GM12874 (cell line): ENCODE results near the gene CCR7.

ENCODE experiments used
- TF ChIP-seq, protein P1 (sequence below): IDR thresholded peaks from 2 replicates; pipeline ENCODE4 v1.5.1; 2011; ENCODE audit warnings: low read depth, mild to moderate bottlenecking, control low read depth, low read length, moderate library complexity; ENCODE audit not compliant: insufficient read depth

CCR7 gene

DNA sequence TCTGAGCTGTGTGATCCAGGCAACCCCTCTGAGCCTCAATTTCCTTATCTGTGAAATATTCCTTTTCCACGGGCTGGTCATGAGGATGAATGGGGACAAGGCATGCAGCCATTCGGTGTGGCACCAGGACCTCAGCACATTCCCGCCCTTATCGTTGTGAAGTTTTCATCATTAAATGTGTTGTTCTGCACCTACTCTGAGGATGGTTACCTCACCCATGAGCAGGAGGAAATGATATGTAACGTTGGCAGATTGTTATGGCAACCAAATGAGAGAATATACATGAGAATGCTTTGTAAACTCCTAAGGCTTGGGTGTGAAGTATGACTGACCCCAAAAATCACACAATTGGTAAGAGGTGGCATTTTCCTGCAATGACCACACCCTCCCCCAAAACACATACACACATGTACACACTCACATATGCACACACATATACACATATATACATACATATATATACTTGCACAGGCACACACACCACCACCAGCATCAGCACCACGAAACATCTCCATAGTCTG, 42.8 kb upstream of the CCR7 start:
- TF ChIP-seq, protein P1, sequence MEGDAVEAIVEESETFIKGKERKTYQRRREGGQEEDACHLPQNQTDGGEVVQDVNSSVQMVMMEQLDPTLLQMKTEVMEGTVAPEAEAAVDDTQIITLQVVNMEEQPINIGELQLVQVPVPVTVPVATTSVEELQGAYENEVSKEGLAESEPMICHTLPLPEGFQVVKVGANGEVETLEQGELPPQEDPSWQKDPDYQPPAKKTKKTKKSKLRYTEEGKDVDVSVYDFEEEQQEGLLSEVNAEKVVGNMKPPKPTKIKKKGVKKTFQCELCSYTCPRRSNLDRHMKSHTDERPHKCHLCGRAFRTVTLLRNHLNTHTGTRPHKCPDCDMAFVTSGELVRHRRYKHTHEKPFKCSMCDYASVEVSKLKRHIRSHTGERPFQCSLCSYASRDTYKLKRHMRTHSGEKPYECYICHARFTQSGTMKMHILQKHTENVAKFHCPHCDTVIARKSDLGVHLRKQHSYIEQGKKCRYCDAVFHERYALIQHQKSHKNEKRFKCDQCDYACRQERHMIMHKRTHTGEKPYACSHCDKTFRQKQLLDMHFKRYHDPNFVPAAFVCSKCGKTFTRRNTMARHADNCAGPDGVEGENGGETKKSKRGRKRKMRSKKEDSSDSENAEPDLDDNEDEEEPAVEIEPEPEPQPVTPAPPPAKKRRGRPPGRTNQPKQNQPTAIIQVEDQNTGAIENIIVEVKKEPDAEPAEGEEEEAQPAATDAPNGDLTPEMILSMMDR, result no peak

DNA sequence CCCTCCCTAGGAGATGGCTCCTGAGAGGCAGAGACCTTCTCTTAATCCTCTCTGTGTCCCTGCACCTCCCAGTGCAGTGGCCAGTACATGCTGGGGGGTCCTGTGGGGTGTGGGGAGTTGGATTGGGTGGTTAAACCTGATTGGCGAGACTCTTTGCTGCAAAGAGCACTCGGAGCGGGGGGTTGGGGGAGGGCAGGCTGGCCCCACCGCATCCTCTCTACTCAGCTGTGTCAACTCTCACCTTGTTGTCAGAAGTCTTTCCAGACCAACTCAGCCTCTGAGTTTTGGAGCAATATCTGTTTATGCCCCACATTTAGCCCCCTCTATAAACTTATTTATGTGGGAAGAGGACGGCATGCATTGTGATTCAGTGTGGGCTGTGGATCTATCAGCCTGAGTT, 42.4 kb upstream of the CCR7 start:
- TF ChIP-seq, protein P1, result no peak

DNA sequence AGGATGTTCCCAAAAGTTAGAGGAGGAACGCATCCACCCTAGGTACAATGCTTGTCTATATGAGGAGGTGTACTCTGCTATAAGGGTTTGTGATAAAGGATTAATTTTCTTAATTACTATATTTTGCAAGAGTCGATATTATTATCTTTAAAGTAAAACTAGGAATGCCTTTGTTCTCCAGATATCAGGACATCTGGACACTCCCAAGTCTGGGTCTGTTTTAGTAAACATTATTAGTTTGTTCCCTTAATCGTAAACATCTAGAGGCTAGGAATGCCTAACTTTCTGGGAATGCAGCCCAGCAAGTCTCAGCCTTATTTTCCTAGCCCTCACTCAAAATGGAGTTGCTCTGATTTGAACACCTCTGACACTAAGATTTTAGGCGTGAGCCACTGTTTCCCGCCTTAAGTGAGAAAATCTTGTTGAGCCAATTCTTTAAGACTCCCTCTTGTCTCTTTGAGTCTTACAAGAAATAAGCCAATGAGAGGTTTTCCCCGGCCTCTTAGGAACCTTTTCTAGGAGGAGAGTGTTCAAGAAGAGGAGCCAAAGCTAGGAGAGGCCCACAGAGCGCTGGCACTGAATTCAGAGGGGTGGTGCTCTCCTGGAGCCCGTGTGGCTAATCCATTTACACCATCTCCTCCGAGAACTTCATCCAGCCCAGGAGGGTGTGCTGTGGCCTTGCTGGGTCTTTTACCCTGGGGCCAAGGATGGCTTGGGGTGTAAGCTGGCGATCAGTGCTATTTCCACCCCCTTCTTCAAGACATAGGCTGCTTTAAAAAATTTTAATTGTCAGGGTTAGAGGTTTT, 41.5 kb upstream of the CCR7 start:
- TF ChIP-seq, protein P1, result no peak

DNA sequence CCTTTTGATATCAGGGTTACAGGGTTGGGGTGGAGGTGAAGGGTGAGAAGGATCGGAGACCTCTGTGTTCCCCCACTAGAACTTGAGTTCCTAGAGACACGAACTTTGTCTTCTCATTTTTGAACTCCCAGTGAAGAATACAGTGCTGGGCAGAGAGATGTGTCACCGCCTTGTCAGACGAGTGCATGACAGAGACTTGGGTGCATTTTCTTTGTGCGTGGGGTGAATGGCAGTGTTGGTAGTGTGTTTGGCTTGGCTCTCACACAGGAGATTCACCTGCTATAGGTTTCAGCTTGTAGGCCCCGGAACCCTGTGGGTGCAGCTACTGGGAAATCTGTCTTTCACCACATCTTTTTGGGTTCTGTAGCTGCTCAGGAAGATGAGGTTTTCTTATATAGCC, 40.0 kb upstream of the CCR7 start:
- TF ChIP-seq, protein P1, result no peak

DNA sequence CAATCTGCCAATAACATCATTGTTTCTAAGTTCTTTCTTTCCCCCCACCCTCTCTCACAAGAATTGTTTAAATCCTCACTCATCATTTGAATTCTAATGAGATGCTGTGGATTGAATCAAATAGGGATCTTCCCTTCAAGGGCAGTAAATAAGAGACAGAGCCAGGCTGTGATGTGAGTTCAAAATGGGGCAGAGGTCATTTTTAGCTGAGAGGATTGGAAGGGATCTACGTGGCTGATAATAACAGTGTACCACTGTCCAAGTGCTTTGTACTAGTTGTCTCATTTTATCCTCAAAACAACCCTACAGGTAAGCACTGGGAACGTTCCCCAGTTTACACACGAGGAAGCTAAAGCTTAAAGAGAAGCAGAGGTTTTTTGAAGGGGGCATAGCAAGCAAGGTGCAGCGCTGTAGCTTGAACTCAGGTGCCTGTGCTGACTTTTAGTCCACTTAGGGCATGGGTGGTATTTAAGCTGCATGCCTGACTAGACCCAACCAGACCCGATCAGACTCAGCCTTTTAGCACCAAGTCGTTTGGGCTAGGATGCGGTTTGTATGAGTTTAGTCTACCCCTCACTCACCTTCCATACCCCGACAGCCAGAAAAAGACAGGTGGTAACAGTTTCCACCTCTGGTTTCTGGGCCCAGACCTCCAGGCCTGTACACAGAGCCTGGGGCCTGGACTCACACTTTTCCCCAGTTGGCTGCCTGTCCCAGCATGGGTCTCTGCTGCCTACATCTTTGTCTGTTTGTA, 39.2 kb upstream of the CCR7 start:
- TF ChIP-seq, protein P1, result no peak

DNA sequence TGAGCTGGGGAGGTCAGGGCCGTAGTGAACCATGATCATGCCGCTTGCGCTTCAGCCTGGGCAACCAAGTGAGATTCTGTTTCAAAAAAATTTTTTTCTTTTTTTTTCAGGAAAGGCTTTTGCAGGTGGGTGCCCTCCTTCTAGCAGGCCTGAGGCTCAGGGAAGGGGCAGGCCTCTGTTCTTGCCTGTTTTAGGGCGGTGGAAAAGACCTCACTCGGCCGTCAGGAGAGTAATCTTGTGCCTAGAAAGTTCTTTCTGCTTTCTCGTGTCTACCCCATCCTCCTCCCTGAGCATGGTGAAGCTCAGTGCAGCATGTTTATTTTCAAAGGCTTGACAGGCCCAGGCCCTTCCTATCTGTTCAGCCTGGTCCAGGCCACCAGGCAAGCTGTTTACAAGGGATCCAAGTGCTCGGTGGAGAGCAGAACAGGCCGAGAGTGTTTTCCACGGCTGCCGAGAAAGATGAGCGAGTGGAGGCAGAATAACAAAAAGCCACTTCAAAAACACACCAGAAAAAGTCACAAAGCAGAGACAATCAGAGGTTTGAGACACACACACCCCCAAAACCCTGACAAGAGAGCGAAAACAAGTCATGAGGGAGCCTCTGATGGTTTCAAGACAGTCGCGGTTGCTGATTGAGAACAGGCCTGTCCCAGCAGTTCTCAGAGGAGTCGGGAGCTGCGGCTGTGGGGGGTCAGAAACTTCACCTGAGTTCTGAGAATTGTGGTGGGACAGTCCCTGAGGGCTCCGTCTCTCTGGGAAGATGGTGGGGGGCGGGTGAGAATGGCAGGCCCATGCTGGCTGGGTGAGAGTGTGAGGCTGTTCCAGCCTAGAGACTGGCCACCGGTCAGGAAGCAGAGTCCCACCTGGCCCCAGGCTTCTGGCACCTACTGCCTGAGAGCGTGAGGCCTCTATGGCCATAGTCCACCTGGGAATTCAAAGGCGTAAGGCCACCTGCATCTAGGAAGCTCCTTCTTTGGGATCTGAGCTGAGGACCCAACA, 37.5 kb upstream of the CCR7 start:
- TF ChIP-seq, protein P1, result no peak
